HFF-Myc (cell line): ENCODE data around the gene PRR11.
"Not testable (repeated sequence)": the region's sequence is repeated elsewhere in the genome, so short reads cannot be mapped to it uniquely, and the experiment has no call there.

Source experiments
- DNase-seq: peaks from one replicate; pipeline ENCODE4 v3.0.0-alpha.2; 2011; ENCODE audit warnings: low read depth; ENCODE audit errors: extremely low read depth
- H3K4me3 ChIP-seq: replicated peaks from 2 replicates; pipeline ENCODE4 v1.5.1; 2011; ENCODE audit warnings: low read depth, mild to moderate bottlenecking, control low read depth, low read length
- CTCF ChIP-seq: IDR thresholded peaks from 2 replicates; pipeline ENCODE4 v1.5.1; 2012; ENCODE audit warnings: mild to moderate bottlenecking, low read depth, low read length, control low read depth; ENCODE audit errors: missing control alignments

The PRR11 gene

GRCh38 chr17:59111539-59111938 lies 44.0 kb upstream of the PRR11 start:
- no peak for DNase-seq
- no peak overlapping the region for H3K4me3 ChIP-seq
- no peak for TF ChIP-seq CTCF

- no peak for TF ChIP-seq CTCF
- no peak overlapping the region for H3K4me3 ChIP-seq
- DNase-seq, result no peak
Measured at GRCh38 chr17:59115474-59115873, 40.1 kb upstream of the PRR11 start.

- DNase-seq, result no peak
- no peak for TF ChIP-seq CTCF
- H3K4me3 ChIP-seq, result no peak overlapping the region
Measured at GRCh38 chr17:59121901-59122480, 33.6 kb upstream of the PRR11 start.

- H3K4me3 ChIP-seq, result no peak overlapping the region
- DNase-seq, result no peak
- TF ChIP-seq CTCF, result no peak
Measured at GRCh38 chr17:59124665-59125064, 30.9 kb upstream of the PRR11 start.

GRCh38 chr17:59126809-59127417 lies 28.6 kb upstream of the PRR11 start:
- no peak overlapping the region for H3K4me3 ChIP-seq

GRCh38 chr17:59129814-59130213 lies 25.7 kb upstream of the PRR11 start:
- H3K4me3 ChIP-seq, result no peak overlapping the region
- no peak for TF ChIP-seq CTCF
- no peak for DNase-seq

More at GRCh38 chr17:59126809-59127417, 28.6 kb upstream of the PRR11 start:
- no peak for DNase-seq
- no peak for TF ChIP-seq CTCF

- DNase-seq, result no peak
- no peak overlapping the region for H3K4me3 ChIP-seq
- TF ChIP-seq CTCF, result no peak
Measured at GRCh38 chr17:59131131-59131530, 24.4 kb upstream of the PRR11 start.

GRCh38 chr17:59138339-59138738 lies 17.2 kb upstream of the PRR11 start:
- DNase-seq, H3K4me3 ChIP-seq: not testable (repeated sequence)
